A673 (cell line): Measurements from ENCODE around the gene CATSPERD. TPM values are rescaled to one million over a fixed set of nuclear protein-coding genes. Genes with fewer than 3 reads are reported as not detected.
"Not testable (repeated sequence)": the region's sequence is repeated elsewhere in the genome, so short reads cannot be mapped to it uniquely, and the experiment has no call there.

Experiments
- BruUV-seq: library from RNA; stranded (reverse); fragments of 400-500 nt; replicated peaks from 2 replicates; lab custom pipeline; 2021; lab: Mats Ljungman, UMichigan
- CTCF ChIA-PET: fragments of 300-600 bp; sonication (Branson Sonifier 250); formaldehyde crosslinking; loops from one replicate; lab custom pipeline; 2022; ENCODE audit warnings: antibody characterized with exemption; lab: Charles Lee
- POLR2A ChIA-PET: fragments of 300-600 bp; sonication (Branson Sonifier 250); formaldehyde crosslinking; loops from one replicate; lab custom pipeline; 2022; ENCODE audit warnings: antibody characterized with exemption; ENCODE audit not compliant: low non-redundant PET; lab: Charles Lee
- DNase-seq: peaks from one replicate; pipeline ENCODE4 v3.0.0-alpha.2; 2015; ENCODE audit warnings: low spot score
- H3K27ac ChIP-seq: fragments of 200-600 bp; sonication (generic); 2 replicates; pipeline ENCODE4 v1.5.1; 2016; ENCODE audit warnings: mixed run types, low read depth, mild to moderate bottlenecking, mixed read lengths, antibody characterized with exemption, low read length; ENCODE audit not compliant: poor library complexity, severe bottlenecking
- H3K27me3 ChIP-seq: fragments of 200-600 bp; sonication (generic); replicated peaks from 2 replicates; pipeline ENCODE4 v1.6.1; 2017; ENCODE audit warnings: mixed run types, low read depth, mild to moderate bottlenecking, mixed read lengths, antibody characterized with exemption, low read length; ENCODE audit not compliant: insufficient read depth, poor library complexity
- H3K36me3 ChIP-seq: fragments of 200-600 bp; sonication (generic); 2 replicates; pipeline ENCODE4 v1.6.1; 2016; ENCODE audit warnings: mixed run types, mild to moderate bottlenecking, mixed read lengths, antibody characterized with exemption, low read length; ENCODE audit not compliant: insufficient read depth, poor library complexity, severe bottlenecking
- H3K4me1 ChIP-seq: fragments of 200-600 bp; sonication (generic); 2 replicates; pipeline ENCODE4 v1.6.1; 2017; ENCODE audit warnings: mixed run types, mild to moderate bottlenecking, mixed read lengths, antibody characterized with exemption, low read length; ENCODE audit not compliant: insufficient read depth, poor library complexity, severe bottlenecking
- H3K4me3 ChIP-seq: fragments of 200-600 bp; sonication (generic); 2 replicates; pipeline ENCODE4 v1.5.1; 2016; ENCODE audit warnings: low read depth, mixed run types, mild to moderate bottlenecking, mixed read lengths, low read length; ENCODE audit not compliant: poor library complexity, severe bottlenecking
- H3K9me3 ChIP-seq: fragments of 200-600 bp; sonication (generic); 2 replicates; pipeline ENCODE4 v1.6.1; 2016; ENCODE audit warnings: mixed run types, low read depth, mild to moderate bottlenecking, mixed read lengths, antibody characterized with exemption, low read length; ENCODE audit not compliant: poor library complexity, severe bottlenecking
- CTCF ChIP-seq: fragments of 300-800, 200-600 bp; sonication (generic); conservative IDR thresholded peaks from 2 replicates; pipeline ENCODE4 v1.5.1; 2017; ENCODE audit warnings: low read depth, mild to moderate bottlenecking, antibody characterized with exemption, low read length, moderate library complexity, mixed read lengths
- EZH2 ChIP-seq: fragments of 200-600 bp; sonication (generic); IDR thresholded peaks from 2 replicates; pipeline ENCODE4 v1.6.1; 2017; ENCODE audit warnings: borderline replicate concordance, low read depth, mild to moderate bottlenecking, mixed read lengths, antibody characterized with exemption, low read length; ENCODE audit not compliant: poor library complexity, severe bottlenecking
- intact Hi-C: fragments of 100-400 bp; cut with micrococcal nuclease; formaldehyde crosslinking; loops from one replicate; pipeline ENCODE4 v1.10.0; 2022; ENCODE audit not compliant: unreplicated experiment
- total RNA-seq: library from RNA; stranded (reverse); gene quantifications from 2 replicates; pipeline ENCODE4 v1.2.3, GENCODE V29; 2021

CATSPERD gene
- total RNA-seq, 1 experiment from 2014 or later, result not detected

- H3K4me1 ChIP-seq, result no peaks in the 10 kb centered on the region
- CTCF ChIA-PET, result interaction anchor here (0.6 kb wide), 1 partner anchor 12 kb away, joined by 8 read pairs; no protein-coding TSS in a partner anchor
- BruUV-seq, result no TSS peak
- TF ChIP-seq EZH2 (no peak), CTCF (no peak)
- H3K27ac ChIP-seq, result no peak overlapping the region
- no peak for DNase-seq
- no peaks in the 10 kb centered on the region for H3K27me3 ChIP-seq
- peaks cover 7% of the 10 kb centered on the region for H3K9me3 ChIP-seq
- no peaks in the 10 kb centered on the region for H3K36me3 ChIP-seq
- POLR2A ChIA-PET, result interaction anchor here (0.6 kb wide), 1 partner anchor 26 kb away, joined by 3 read pairs; no protein-coding TSS in a partner anchor
- intact Hi-C loops, result no loop called here
- H3K4me3 ChIP-seq, result no peak overlapping the region
Measured at GRCh38 chr19:5727453-5728050, 7.1 kb downstream of the CATSPERD start.

GRCh38 chr19:5733172-5733571 lies 12.7 kb downstream of the CATSPERD start:
- DNase-seq, intact Hi-C loops, H3K9me3 ChIP-seq, H3K4me1 ChIP-seq, H3K4me3 ChIP-seq, BruUV-seq, H3K36me3 ChIP-seq, POLR2A ChIA-PET, CTCF ChIA-PET, H3K27ac ChIP-seq, H3K27me3 ChIP-seq: not testable (repeated sequence)

- intact Hi-C loops, result no loop called here
- ChIA-PET CTCF (no interaction called here), POLR2A (interaction anchor here (0.7 kb wide), 1 partner anchor 20 kb away, joined by 3 read pairs; no protein-coding TSS in a partner anchor)
- Histone ChIP-seq H3K4me1 (no peaks in the 10 kb centered on the region), H3K27ac (no peak overlapping the region), H3K27me3 (no peaks in the 10 kb centered on the region), H3K36me3 (no peaks in the 10 kb centered on the region), H3K9me3 (no peaks in the 10 kb centered on the region), H3K4me3 (no peak overlapping the region)
- DNase-seq, result no peak
- BruUV-seq, result no TSS peak
- TF ChIP-seq EZH2, result no peak
- no peak for TF ChIP-seq CTCF
Measured at GRCh38 chr19:5738423-5738822, 18.0 kb downstream of the CATSPERD start.

- no peaks in the 10 kb centered on the region for H3K4me1 ChIP-seq
- H3K27ac ChIP-seq, result no peak overlapping the region
- H3K9me3 ChIP-seq, result no peaks in the 10 kb centered on the region
- ChIA-PET CTCF (no interaction called here), POLR2A (no interaction called here)
- TF ChIP-seq CTCF (no peak), EZH2 (no peak)
- H3K4me3 ChIP-seq, result no peak overlapping the region
- no peak for DNase-seq
- no peaks in the 10 kb centered on the region for H3K36me3 ChIP-seq
- no peaks in the 10 kb centered on the region for H3K27me3 ChIP-seq
- intact Hi-C loops, result no loop called here
- no TSS peak for BruUV-seq
Measured at GRCh38 chr19:5742051-5742450, 21.6 kb downstream of the CATSPERD start.
